GM21423 (cell line): ENCODE data around the gene TTLL1.

Source experiments
- ATAC-seq: cut with Tn5 transposase; IDR thresholded peaks from one replicate; pipeline ENCODE4 v1.9.1; 2021; ENCODE audit warnings: mild to moderate bottlenecking, moderate library complexity; ENCODE audit not compliant: unreplicated experiment

Gene TTLL1

DNA sequence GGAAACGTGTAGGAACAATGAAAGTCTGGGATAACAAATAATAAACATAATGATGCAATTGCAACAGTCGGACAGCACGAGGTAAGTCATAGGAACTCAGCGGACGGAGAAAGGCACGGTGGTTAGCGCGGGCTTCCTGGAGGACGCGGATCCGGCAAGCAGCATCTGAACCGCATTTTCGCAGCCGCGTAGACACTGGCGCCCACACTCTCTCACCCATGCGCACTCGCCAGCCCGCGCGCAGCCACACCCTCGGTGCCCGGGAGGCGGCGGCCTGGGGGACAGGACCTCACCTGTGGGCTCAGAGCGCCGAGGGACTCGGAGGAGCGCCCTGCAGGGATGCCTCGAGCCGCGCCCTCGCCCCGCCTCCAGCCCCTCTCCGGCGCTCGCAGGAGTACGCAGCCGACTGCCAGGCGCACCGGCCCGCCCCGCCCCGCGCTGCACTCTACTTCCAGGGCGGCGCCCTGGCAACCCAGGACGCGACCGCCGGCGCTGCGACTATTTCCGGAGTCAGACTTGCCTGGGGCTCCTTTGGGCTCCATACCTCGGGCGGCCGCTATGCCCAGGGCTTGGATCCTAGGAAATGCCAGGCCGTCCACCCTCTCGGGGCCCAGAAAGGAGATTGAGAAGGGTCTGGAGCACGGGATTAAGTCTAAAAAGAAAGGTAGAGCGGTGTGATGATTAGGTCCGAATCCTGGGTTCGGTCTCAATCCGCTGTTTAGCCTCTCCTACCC is at the start of gene TTLL1:
TSS of gene TTLL1 (minus strand) at position 408 of the 734 bp plus-strand sequence. CDS start 13,805 bp downstream, outside the sequence.
- ATAC-seq = peak; percentile 78

- no peak for ATAC-seq
Measured at GRCh38 chr22:43136801-43137200, 47.6 kb upstream of the TTLL1 start.

GRCh38 chr22:43136255-43136654 is 47.1 kb upstream of the TTLL1 start:
- ATAC-seq = no peak

DNA sequence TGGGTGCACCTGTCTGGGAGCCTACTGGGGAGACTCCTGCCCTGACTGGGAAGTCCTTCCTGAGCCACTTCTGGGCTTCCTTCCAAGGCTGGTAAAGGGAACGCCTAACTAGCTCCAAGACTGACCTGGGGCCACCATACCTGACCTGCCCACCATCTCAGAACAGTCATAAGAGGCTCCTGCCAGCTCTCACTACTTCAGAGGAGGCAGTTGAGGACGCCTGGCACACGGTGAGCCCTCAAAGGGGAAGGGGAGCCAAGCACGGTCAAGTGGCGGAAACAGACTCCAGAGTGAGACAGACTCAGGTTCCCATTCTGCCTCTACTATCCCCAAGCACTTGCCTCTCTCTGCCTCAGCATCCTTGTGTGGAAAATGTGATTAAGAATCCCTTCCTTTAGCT is 46.4 kb upstream of the TTLL1 start:
- ATAC-seq = no peak

DNA sequence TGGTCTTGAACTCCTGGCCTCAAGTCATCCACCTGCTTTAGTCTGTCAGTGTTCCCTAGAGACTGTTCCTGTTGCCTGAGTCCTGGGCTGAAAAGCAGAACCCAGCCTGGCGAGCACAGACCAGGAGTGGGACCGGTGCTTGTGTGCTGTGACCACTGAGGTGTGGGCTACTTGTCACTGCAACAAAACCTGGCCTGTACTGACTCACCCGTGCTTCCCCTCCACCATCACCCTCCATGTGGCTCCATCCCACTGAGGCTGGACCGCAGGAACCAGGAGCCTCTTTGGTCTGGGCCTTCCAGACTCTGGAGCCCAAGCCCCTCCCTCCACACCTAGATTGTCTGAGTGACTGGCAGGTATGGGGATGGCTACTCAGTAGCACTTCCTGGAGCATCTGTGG is 45.4 kb upstream of the TTLL1 start:
- ATAC-seq = no peak

DNA sequence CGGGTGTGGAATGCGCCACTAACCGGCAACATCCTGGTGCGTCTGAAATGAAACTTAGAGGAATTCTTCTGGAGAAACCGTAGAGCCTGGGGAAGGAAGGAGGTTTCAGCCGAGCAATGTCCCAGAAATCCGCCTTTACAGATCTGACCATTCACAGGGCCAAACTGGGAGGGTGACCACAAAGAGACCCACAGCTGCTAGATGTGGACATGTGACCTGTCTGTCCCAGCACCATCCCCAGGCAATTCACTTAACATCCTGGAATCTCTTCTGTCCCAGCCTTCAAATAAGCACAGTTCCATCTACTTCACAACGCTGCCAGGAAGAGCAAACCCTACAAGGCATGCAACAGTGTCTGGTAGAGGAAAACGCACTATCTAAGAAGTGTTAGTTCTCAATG is 44.2 kb upstream of the TTLL1 start:
- ATAC-seq = no peak

GRCh38 chr22:43131773-43132501 is 42.7 kb upstream of the TTLL1 start:
- ATAC-seq = no peak

DNA sequence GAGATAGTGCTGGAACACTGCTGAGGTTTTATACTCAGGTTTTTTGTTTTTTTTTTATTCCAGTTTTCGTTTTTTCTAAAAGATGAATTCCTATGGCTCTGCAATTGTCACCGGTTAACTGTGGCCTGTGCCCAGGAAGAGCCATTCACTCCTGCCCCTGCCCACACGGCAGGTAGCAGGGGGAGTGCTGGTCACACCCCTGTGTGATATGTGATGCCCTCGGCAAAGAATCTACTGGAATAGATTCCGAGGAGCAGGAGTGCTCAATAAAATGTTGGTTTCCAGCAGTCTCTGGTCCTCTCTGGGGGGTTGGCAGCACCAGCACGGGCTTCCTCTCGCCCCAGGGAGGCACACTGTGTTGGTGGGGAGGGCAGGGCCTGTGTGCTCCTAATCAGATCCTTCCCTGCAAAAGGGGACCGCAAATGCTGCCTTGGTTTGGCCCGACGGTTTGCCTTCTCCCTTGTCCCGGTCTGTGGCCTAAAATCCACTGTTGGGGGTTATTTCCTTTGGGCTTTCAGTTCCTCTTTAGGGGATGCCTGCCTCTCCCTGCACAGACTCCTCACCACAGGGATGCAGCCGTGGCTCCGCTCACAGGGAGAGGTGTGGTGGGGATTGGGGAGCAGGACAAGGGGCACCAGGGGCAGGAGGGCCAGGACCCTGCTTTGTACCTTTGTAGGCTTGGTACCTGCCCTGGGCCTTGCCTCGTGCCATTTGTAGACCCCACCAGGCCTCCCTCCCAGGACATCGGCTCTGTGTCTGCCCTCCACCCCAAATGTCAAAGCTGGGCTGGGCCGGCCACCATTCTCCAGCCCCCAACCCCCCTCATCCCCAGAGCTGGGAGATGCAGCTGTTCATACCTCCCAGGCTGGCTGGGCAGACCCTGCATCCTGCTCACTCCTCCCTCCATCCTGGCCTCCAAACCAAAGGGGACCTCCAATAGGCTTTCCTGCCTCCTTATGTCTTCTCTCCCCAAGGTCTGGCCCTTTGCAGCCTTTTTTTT is 40.5 kb upstream of the TTLL1 start:
- ATAC-seq = no peak

GRCh38 chr22:43128928-43129424 is 39.8 kb upstream of the TTLL1 start:
- no peak for ATAC-seq

GRCh38 chr22:43128116-43128515 is 38.9 kb upstream of the TTLL1 start:
- no peak for ATAC-seq

DNA sequence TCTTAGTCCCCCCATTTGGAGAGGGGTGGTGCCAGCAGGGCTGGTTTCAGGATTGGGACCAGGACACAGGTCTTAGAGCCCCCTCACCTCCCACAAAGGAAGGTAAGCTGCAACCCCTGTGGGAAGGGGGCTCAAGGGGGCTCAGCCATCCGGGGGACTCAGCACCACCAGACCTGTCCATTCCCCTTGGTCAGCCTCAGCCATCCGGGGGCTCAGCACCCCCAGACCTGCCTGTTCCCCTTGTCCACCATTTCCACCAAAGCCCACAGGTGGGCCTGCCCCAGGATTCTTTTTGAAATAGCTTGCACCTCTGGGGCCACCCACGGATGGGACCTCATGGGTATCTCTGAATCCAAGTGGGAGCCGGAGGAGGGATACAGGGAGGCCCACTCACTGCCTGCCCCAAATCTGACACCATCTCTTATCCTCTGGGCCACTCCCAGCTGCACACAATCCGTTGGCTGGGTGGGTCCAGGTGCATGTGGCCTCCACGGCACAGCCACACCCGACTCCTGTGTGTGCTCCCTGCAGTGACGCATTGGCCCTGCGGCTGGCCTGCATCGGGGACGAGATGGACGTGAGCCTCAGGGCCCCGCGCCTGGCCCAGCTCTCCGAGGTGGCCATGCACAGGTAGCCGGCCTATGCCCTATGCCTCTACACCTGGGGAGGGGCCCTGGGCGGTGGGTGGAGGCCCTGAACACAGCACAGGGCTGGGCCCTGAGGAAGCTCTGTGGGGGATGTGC is 38.1 kb upstream of the TTLL1 start:
- ATAC-seq = no peak

GRCh38 chr22:43126501-43127165 is 37.4 kb upstream of the TTLL1 start:
- ATAC-seq = no peak

DNA sequence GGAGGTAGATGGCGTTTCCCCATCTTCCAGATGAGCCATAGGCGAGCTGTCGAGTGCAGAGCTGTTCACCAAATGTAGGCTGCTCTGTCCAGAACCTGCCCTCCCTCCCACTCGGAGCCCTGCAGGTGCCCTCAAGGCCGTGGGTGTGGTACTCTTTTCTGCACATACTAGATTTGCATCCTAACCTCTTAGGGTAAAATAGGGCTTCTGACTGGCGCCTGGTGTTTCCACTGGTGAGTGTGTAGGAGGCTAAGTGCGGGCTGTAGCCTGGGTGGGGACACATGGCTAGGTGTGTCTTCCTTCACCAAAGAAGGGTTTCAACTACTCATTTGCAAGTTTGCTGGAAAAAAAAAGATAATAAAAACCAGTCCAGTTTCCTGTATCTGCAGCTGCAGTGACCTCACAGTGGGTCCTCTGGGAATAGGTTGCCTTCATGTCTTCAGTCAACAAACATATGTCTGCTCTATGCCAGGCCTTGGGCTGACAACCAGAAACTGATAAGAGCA is 29.8 kb upstream of the TTLL1 start:
- ATAC-seq = no peak

DNA sequence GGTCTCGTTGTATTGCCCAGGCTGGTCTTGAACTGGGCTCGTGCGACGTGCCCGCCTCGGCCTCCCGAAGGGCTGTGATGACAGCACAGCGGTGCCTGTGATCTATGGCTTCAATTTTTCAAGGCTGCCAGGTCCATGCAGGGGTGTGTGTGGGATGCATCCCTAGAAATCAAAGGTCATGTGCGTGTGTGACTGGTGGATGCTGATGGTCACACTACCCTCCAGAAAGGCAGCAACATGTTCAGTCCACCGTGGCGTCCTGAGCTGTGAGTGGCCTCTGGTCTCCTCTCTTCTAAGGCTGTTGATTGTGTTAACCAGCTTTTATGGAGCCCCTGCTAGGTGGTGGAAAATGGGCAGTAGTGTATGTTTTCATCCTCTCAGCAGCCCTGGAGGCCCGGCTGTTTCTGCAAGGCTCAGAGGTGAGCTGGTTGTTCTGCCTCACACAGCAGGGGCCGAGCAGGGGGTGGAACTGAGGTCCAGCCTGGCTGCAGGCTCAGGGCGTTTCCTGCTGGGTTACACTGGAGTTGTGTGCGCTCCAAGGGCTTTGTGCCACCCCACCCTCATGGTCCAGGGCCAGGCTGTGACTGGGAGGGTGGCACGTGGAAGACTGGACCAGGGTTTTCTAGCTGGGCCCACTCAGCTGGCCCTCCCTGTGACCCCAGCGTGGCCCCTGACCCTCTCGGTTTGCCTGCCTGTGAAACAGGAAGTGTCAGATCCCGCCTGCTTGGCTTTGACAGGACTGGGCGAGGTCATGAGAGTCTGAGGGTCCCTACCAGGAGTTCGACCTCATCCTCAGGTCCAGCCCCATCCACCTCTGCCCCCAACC is 29.0 kb upstream of the TTLL1 start:
- no peak for ATAC-seq

GRCh38 chr22:43116932-43117331 is 27.7 kb upstream of the TTLL1 start:
- no peak for ATAC-seq

GRCh38 chr22:43114958-43115357 is 25.8 kb upstream of the TTLL1 start:
- ATAC-seq = no peak

- no peak for ATAC-seq
Measured at GRCh38 chr22:43113526-43114251, 24.5 kb upstream of the TTLL1 start.
